ENCODE results near the gene FTH1.

DNA sequence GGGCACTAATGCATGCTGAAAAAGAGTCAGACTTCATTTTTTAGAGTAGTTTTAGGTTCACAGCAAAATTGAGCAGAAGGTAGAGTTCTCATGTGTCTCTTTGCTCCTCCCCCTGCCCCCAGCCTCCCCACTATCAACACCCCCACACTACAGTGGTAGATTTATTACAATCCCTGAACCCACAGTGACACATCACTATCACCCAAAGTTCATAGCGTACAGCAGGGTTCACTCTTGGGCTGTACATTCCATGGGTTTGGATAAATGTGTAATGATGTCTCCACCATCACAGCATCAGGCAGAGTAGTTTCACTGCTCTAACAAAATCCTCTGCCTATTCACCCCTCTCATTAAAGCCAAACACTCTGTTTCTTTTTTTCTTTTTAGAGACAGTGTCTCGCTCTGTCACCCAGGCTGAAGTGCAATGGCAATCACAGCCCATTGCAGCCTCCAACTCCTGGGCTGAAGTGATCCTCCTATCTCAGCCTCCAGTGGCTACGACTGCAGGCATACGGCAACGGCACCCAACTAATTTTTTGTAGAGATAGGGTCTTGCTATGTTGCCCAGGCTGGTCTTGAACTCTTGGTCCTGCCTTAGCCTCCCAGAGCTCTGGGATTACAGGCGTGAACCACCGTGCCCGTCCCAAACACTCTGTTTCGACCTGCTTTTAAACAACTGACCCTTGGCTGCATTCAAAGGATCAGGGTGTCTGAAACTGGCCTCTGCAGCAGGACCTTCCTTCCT is 13.2 kb downstream of the FTH1 start:
- TF ChIP-seq, protein P1, sequence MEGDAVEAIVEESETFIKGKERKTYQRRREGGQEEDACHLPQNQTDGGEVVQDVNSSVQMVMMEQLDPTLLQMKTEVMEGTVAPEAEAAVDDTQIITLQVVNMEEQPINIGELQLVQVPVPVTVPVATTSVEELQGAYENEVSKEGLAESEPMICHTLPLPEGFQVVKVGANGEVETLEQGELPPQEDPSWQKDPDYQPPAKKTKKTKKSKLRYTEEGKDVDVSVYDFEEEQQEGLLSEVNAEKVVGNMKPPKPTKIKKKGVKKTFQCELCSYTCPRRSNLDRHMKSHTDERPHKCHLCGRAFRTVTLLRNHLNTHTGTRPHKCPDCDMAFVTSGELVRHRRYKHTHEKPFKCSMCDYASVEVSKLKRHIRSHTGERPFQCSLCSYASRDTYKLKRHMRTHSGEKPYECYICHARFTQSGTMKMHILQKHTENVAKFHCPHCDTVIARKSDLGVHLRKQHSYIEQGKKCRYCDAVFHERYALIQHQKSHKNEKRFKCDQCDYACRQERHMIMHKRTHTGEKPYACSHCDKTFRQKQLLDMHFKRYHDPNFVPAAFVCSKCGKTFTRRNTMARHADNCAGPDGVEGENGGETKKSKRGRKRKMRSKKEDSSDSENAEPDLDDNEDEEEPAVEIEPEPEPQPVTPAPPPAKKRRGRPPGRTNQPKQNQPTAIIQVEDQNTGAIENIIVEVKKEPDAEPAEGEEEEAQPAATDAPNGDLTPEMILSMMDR (IDR thresholded peaks at IDR 0.05), result no peak
- no peak for TF ChIP-seq POLR2A (IDR thresholded peaks at IDR 0.05)
